ENCODE measurements around the gene DDX39B. TPM values are rescaled to one million over a fixed set of nuclear protein-coding genes. Genes with fewer than 3 reads are reported as not detected.
"Not testable (repeated sequence)": the region's sequence is repeated elsewhere in the genome, so short reads cannot be mapped to it uniquely, and the experiment has no call there.

Gene DDX39B
- total RNA-seq, 2 donors from 2014 or later = 119 to 143 TPM

DNA sequence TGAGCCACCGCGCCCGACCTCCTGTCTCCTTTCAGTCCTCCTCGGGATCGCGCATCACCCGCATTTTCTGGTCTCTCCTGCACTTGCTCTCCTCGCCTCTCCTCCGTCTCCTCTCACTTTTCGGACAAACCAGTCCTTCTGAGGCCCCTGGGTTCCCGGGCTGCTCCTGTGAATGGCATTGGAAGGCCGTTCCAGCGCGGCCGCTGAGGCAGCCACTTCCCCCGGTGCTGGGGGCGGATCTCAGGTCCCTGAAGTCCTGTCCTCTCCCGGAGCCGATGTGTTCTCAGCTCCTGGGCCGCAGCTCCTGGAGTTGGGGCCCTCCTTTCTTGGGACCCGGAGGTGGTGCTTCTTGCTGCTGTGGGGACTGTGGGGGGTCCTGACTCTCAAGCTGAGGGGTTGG lies 43.1 kb downstream of the DDX39B start:
- H3K4me3 ChIP-seq = peak overlapping the region in 1 of 2 donors; percentile 59
- no peaks in the 10 kb centered on the region for H3K27me3 ChIP-seq
- TF ChIP-seq, protein P1, sequence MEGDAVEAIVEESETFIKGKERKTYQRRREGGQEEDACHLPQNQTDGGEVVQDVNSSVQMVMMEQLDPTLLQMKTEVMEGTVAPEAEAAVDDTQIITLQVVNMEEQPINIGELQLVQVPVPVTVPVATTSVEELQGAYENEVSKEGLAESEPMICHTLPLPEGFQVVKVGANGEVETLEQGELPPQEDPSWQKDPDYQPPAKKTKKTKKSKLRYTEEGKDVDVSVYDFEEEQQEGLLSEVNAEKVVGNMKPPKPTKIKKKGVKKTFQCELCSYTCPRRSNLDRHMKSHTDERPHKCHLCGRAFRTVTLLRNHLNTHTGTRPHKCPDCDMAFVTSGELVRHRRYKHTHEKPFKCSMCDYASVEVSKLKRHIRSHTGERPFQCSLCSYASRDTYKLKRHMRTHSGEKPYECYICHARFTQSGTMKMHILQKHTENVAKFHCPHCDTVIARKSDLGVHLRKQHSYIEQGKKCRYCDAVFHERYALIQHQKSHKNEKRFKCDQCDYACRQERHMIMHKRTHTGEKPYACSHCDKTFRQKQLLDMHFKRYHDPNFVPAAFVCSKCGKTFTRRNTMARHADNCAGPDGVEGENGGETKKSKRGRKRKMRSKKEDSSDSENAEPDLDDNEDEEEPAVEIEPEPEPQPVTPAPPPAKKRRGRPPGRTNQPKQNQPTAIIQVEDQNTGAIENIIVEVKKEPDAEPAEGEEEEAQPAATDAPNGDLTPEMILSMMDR (IDR thresholded peaks at IDR 0.05) = no peak
- no peak overlapping the region for H3K27ac ChIP-seq
- no peak for DNase-seq (ENCODE audit: low spot score)
- H3K4me1 ChIP-seq = peaks cover 0 to 23% of the 10 kb centered on the region in 2 donors
- no peaks in the 10 kb centered on the region for H3K36me3 ChIP-seq
- H3K9me3 ChIP-seq = no peaks in the 10 kb centered on the region

DNA sequence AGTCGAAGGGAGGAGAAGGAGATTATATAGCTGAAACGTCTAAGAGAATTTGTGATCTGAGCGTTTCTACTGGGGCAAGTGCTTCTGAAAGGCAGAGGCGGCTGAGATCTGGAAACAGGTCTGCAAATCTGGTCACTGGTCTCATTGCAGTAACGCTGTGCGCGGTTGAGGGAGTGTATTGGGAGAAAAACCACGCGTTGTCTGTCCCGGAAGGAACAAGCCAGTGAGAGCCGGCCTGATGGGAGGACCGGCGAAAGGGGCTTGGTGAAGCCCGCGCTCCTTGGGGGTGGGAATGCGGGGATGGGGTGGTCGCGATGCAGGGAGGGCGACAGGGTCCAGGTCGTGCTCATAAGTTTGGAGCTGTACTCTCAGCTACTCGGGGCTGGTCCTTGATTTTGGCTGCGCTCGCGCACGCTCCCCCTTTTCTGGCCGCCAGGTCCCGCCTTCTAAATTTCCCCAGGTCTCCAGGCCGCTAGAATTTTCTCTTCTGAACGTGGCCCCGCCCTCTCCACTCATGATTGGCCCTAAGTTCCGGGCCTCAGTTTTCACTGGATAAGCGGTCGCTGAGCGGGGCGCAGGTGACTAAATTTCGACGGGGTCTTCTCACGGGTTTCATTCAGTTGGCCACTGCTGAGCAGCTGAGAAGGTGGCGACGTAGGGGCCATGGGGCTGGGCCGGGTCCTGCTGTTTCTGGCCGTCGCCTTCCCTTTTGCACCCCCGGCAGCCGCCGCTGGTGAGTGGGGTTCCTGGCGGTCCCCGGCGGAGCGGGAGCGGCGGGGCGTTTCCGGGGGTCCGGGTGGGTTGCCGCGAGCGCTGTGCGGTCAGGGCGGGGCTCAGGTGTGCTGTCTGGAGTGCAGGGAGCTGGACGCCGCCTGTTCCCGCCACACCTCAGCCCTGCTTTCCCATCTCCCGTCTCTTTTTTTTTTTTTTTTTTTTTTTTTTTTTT lies 44.0 kb downstream of the DDX39B start, which contains the start of gene MICB:
MICB (plus strand) TSS at position 615 of the 946 bp plus-strand sequence; CDS start at position 664, 49 bp downstream.
- H3K27me3 ChIP-seq = no peaks in the 10 kb centered on the region

DNA sequence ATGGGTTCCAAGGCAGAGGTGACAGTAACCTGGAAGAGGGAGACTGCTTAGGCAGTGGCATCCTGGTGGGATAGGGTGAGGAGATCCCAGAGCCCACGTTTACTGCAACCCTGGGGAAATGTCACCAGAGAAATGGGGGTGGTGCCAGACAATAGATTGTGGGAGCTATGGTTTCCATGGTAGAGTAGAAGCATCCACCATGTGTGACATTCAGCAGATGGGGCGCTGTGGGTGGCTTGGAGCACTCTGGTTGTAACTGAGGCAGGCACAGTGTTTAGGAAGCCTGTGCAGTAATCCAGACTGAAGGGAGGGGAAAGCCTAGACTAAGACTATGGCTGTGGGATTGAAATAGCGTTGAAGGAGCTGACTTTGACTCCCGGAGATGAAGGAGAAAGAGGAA lies 45.0 kb downstream of the DDX39B start:
- peaks cover 0 to 23% of the 10 kb centered on the region in 2 donors for H3K4me1 ChIP-seq
- DNase-seq (ENCODE audit: low spot score); H3K36me3 ChIP-seq; H3K27me3 ChIP-seq; H3K27ac ChIP-seq; H3K9me3 ChIP-seq; H3K4me3 ChIP-seq: not testable (repeated sequence)

More for the DNA sequence above, 44.0 kb downstream of the DDX39B start, which contains the start of gene MICB:
- TF ChIP-seq, protein P1 (IDR thresholded peaks at IDR 0.05) = no peak
- Histone ChIP-seq H3K9me3 (no peaks in the 10 kb centered on the region), H3K4me3 (peak within 1 kb of the TSS; percentile 41 to 59), H3K4me1 (peaks cover 0 to 23% of the 10 kb centered on the region in 2 donors), H3K36me3 (no peaks in the 10 kb centered on the region), H3K27ac (peak within 1 kb of the TSS; percentile 30 to 72)
- DNase-seq (ENCODE audit: low spot score) = peak; percentile 83

DNA sequence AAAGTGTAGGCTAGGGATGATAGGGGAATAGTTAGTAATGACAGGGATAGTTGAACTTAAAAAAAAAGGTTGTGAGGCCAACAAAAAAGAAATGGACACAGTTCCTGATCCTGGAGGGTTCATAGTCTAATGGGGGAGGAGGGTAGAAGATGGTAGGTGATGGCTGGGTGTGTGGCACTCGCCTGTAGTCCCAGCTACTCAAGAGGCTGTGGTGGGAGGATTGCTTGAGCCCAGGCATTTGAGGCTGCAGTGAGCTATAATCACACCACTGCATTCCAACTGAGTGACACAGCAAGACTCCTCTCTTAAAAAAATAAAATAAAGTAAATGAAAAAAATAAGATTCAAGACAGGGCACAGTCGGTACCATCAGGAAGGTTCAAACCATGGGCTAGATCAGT lies 46.2 kb downstream of the DDX39B start:
- Histone ChIP-seq H3K27ac (peak overlapping the region; percentile 4 to 74), H3K36me3 (no peaks in the 10 kb centered on the region), H3K4me1 (peaks cover 0 to 23% of the 10 kb centered on the region in 2 donors), H3K27me3 (no peaks in the 10 kb centered on the region), H3K4me3 (no peak overlapping the region), H3K9me3 (no peaks in the 10 kb centered on the region)
- TF ChIP-seq, protein P1 (IDR thresholded peaks at IDR 0.05) = no peak
- no peak for DNase-seq (ENCODE audit: low spot score)

DNA sequence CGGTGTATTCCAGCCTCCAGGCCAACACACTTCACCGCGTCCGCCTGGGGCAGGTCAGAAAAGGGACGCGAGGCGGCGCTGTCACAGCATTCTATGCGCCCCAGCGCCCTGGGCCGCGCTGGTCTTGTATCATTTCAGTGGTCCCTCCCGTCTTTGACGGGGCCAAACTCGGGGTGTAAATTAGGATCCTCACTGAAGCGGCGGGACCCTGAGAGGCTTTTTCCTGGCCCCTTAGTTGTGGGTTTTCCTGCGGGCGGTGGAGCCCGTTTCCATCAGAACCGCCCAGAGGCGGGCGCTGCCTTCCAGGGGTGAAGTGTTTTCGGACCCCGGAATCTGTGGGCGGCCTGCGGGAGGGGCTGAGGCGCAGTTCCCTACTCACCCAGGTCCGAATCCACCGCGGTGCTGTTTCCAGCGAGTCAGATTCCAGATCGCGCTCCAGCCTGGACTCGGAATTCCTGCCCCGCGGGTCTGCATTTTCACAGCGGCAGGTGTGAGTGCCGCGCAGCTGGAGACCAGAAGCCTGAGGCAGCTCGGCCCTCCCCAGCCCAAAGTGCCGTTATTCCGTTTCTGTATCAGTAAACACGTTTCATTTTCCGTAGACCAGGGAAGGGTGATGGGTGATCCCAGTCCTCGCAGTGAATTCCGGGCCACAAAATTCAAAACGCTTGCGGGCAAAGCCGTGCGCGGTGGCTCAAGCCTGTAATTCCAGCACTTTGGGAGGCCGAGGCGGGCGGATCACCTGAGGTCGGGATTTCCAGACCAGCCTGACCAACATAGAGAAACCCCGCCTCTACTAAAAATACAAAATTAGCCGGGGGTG lies 47.7 kb downstream of the DDX39B start:
- Histone ChIP-seq H3K36me3 (no peaks in the 10 kb centered on the region), H3K27ac (peak overlapping the region; percentile 74 to 79), H3K9me3 (no peaks in the 10 kb centered on the region), H3K27me3 (no peaks in the 10 kb centered on the region), H3K4me3 (peak overlapping the region; percentile 50 to 59), H3K4me1 (peaks cover 0 to 23% of the 10 kb centered on the region in 2 donors)
- peak; percentile 86 for DNase-seq (ENCODE audit: low spot score)
- TF ChIP-seq, protein P1 (IDR thresholded peaks at IDR 0.05) = peak; percentile 59 to 85

GRCh38 chr6:31493550-31493874 lies 48.3 kb downstream of the DDX39B start:
- H3K9me3 ChIP-seq; DNase-seq (ENCODE audit: low spot score); H3K27me3 ChIP-seq; H3K36me3 ChIP-seq: not testable (repeated sequence)
- Histone ChIP-seq H3K4me3 (peak overlapping the region in 1 of 2 donors; percentile 59), H3K27ac (peak overlapping the region in 1 of 2 donors; percentile 74), H3K4me1 (peaks cover 0 to 18% of the 10 kb centered on the region in 2 donors)

Data from right atrium auricular region (tissue), 2 donors.